ENCODE results near the gene PC.
A peak's percentile ranks its signal among the peaks of the same experiment; 100 is the strongest.
"Not testable (repeated sequence)": the region's sequence is repeated elsewhere in the genome, so short reads cannot be mapped to it uniquely, and the experiment has no call there.

PC gene

DNA sequence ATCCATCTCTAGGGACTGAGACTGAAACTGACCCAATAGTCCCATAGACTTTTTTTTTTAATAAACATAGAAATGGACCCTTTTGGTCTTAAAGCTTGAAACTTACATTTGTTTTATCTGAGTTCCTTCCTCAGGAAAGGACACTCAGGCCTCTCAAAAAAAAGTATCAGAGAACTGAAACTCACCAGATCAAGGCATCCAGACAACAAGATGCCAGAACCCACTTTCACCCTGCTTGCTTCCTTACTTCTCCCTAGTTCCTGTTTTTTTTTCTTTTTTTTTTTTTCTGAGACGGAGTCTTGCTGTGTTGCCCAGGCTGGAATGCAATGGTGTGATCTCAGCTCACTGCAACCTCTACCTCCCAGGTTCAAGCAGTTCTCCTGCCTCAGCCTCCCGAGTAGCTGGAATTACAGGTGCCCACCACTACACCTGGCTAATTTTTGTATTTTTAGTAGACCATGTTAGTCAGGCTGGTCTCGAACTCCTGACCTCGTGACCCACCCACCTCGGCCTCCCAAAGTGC, 3.6 kb upstream of the PC start:
- DNase-seq (ENCODE audit: insufficient read length, low spot score); FAIRE-seq: not testable (repeated sequence)
- 0 out of 2 replicates have a peak, but pooled peaks have one; percentile 5 for TF ChIP-seq SPI1 (IDR thresholded peaks at IDR 0.05; ENCODE audit: low read depth, low read length)

GRCh38 chr11:66958956-66959274, 732 bp upstream of the PC start:
- DNase-seq (ENCODE audit: insufficient read length, low spot score) = no peak
- TF ChIP-seq TAF1 (IDR thresholded peaks at IDR 0.05; ENCODE audit: low read depth, low read length) (no peak), SPI1 (IDR thresholded peaks at IDR 0.05; ENCODE audit: low read depth, low read length) (no peak), POLR2AphosphoS5 (IDR thresholded peaks at IDR 0.05; ENCODE audit: low read depth, low read length) (no peak), POU2F2 (IDR thresholded peaks at IDR 0.05; ENCODE audit: low read depth, low read length) (no peak), POLR2A (IDR thresholded peaks at IDR 0.05; ENCODE audit: low read depth, low read length) (no peak), PAX5 (IDR thresholded peaks at IDR 0.05; ENCODE audit: insufficient read depth, low read length, severe bottlenecking) (no peak)
- FAIRE-seq = no peak

- TF ChIP-seq PAX5 (IDR thresholded peaks at IDR 0.05; ENCODE audit: insufficient read depth, low read length, severe bottlenecking) (no peak), TAF1 (IDR thresholded peaks at IDR 0.05; ENCODE audit: low read depth, low read length) (no peak), POU2F2 (IDR thresholded peaks at IDR 0.05; ENCODE audit: low read depth, low read length) (no peak), POLR2AphosphoS5 (IDR thresholded peaks at IDR 0.05; ENCODE audit: low read depth, low read length) (no peak), POLR2A (IDR thresholded peaks at IDR 0.05; ENCODE audit: low read depth, low read length) (no peak), SPI1 (IDR thresholded peaks at IDR 0.05; ENCODE audit: low read depth, low read length) (no peak)
- DNase-seq (ENCODE audit: insufficient read length, low spot score) = no peak
These were observed 282 bp downstream of the PC start for GRCh38 chr11:66957971-66958231.

GRCh38 chr11:66956689-66957290, 1.4 kb downstream of the PC start:
- no peak for DNase-seq (ENCODE audit: insufficient read length, low spot score)
- no peak for TF ChIP-seq POLR2A (IDR thresholded peaks at IDR 0.05; ENCODE audit: low read depth, low read length)
- TF ChIP-seq TAF1 (IDR thresholded peaks at IDR 0.05; ENCODE audit: low read depth, low read length) = no peak
- no peak for TF ChIP-seq POU2F2 (IDR thresholded peaks at IDR 0.05; ENCODE audit: low read depth, low read length)
- TF ChIP-seq PAX5 (IDR thresholded peaks at IDR 0.05; ENCODE audit: insufficient read depth, low read length, severe bottlenecking) = no peak
- TF ChIP-seq POLR2AphosphoS5 (IDR thresholded peaks at IDR 0.05; ENCODE audit: low read depth, low read length) = no peak
- TF ChIP-seq SPI1 (IDR thresholded peaks at IDR 0.05; ENCODE audit: low read depth, low read length) = no peak
- no peak for FAIRE-seq

More at GRCh38 chr11:66957971-66958231, 282 bp downstream of the PC start:
- no peak for FAIRE-seq

DNA sequence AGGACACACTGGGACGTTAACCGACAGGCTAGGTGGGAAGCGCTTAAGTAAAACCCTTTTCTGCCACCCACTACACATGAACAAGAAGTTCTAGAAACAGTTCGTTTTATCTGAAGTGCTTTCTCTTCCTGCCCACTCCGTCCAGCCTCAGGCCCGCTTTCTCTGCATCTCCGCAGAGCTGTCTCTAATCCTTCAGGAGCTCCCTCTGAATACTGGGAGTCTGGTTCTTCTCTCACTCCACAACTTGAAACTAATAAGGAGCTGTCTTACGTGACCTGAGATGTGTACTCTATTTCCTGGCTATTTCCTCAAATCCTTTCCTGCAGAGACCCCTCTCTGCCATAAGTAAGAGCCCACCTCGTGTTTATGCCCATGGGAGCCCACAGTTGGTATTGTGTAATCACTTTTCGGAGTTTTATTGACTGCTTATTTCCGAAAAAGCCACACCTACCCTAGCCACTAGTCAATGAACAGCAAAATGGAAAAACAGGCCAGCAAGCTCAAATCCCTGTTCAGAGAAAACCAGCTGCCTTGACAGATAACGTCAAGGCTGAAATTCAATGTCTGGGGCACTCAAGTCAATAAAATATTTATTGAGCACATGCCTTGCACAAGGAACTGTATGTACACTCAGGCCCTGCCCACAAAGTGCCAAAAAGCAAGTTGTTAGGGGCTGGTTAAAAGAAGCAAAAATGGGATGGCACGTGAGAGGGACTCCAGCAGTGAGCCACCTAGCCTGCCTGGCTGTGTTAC, 4.9 kb downstream of the PC start:
- TF ChIP-seq PAX5 (IDR thresholded peaks at IDR 0.05; ENCODE audit: insufficient read depth, low read length, severe bottlenecking) (no peak), POLR2AphosphoS5 (IDR thresholded peaks at IDR 0.05; ENCODE audit: low read depth, low read length) (no peak), POU2F2 (IDR thresholded peaks at IDR 0.05; ENCODE audit: low read depth, low read length) (no peak)
- FAIRE-seq (no peak), DNase-seq (ENCODE audit: insufficient read length, low spot score) (no peak)

DNA sequence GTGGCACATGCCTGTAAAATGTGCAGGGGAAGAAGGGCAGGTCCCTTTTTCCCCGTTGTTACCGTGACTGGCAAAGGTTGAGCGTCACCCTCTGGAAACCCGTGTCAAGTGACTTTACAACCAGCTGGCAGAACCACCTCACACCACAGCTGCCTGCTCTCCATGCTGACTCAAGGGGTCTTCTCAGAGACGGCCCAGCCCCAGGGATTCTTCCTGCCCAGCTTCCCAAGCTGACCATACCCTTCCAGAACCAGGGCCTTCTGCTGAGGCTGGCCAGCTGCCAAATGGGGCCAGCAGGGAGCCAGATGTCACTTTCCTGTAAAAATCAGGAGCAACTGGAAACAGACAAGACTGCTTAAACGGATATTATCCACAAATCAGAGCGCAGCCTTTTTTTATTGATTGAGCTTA, 6.3 kb downstream of the PC start:
- DNase-seq (ENCODE audit: insufficient read length, low spot score) (no peak), FAIRE-seq (no peak)

GRCh38 chr11:66951135-66951534, 7.0 kb downstream of the PC start:
- FAIRE-seq (no peak), DNase-seq (ENCODE audit: insufficient read length, low spot score) (no peak)
- TF ChIP-seq POLR2A (IDR thresholded peaks at IDR 0.05; ENCODE audit: low read depth, low read length) (no peak), PAX5 (IDR thresholded peaks at IDR 0.05; ENCODE audit: insufficient read depth, low read length, severe bottlenecking) (no peak)

More for the DNA sequence above, 6.3 kb downstream of the PC start:
- TF ChIP-seq POU2F2 (IDR thresholded peaks at IDR 0.05; ENCODE audit: low read depth, low read length) (no peak), POLR2AphosphoS5 (IDR thresholded peaks at IDR 0.05; ENCODE audit: low read depth, low read length) (no peak), SPI1 (IDR thresholded peaks at IDR 0.05; ENCODE audit: low read depth, low read length) (no peak), POLR2A (IDR thresholded peaks at IDR 0.05; ENCODE audit: low read depth, low read length) (no peak), TAF1 (IDR thresholded peaks at IDR 0.05; ENCODE audit: low read depth, low read length) (no peak), PAX5 (IDR thresholded peaks at IDR 0.05; ENCODE audit: insufficient read depth, low read length, severe bottlenecking) (no peak)

- FAIRE-seq = no peak
- DNase-seq (ENCODE audit: insufficient read length, low spot score) = no peak
- no peak for TF ChIP-seq POU2F2 (IDR thresholded peaks at IDR 0.05; ENCODE audit: low read depth, low read length)
- no peak for TF ChIP-seq TAF1 (IDR thresholded peaks at IDR 0.05; ENCODE audit: low read depth, low read length)
- no peak for TF ChIP-seq POLR2AphosphoS5 (IDR thresholded peaks at IDR 0.05; ENCODE audit: low read depth, low read length)
- no peak for TF ChIP-seq POLR2A (IDR thresholded peaks at IDR 0.05; ENCODE audit: low read depth, low read length)
- no peak for TF ChIP-seq SPI1 (IDR thresholded peaks at IDR 0.05; ENCODE audit: low read depth, low read length)
- TF ChIP-seq PAX5 (IDR thresholded peaks at IDR 0.05; ENCODE audit: insufficient read depth, low read length, severe bottlenecking) = no peak
These were observed 8.1 kb downstream of the PC start for GRCh38 chr11:66950112-66950535.

- TF ChIP-seq POU2F2 (IDR thresholded peaks at IDR 0.05; ENCODE audit: low read depth, low read length) (no peak), PAX5 (IDR thresholded peaks at IDR 0.05; ENCODE audit: insufficient read depth, low read length, severe bottlenecking) (no peak), TAF1 (IDR thresholded peaks at IDR 0.05; ENCODE audit: low read depth, low read length) (no peak), POLR2A (IDR thresholded peaks at IDR 0.05; ENCODE audit: low read depth, low read length) (no peak), POLR2AphosphoS5 (IDR thresholded peaks at IDR 0.05; ENCODE audit: low read depth, low read length) (no peak), SPI1 (IDR thresholded peaks at IDR 0.05; ENCODE audit: low read depth, low read length) (no peak)
- DNase-seq (ENCODE audit: insufficient read length, low spot score) = no peak
- no peak for FAIRE-seq
These were observed 19.5 kb downstream of the PC start for GRCh38 chr11:66938582-66939135.

DNA sequence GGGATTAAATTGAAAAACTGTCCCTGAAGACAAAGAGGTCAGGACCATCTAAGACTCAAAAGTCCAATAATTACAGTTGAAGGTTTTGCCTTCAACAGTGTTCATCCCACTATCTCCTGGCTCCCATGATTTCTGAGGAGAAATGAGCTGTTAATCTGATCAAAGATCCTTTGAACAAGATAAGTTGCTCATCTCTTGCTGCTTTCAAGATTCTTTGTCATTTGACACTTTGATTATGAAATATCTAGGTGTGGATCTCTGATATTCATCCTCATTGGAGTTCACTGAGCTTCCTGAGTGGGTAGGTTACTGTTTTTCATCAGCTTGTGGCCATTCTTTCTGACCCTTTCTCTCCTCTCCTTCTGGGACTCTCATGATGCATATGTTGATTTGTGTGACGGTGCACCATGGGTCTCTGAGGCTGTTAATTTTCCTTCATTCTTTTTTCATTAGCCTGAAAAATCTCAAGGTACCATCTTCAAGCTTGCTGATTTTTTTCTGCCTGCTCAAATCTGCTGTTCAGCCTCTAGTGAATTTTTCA, 20.9 kb downstream of the PC start:
- FAIRE-seq = no peak
- no peak for DNase-seq (ENCODE audit: insufficient read length, low spot score)
- TF ChIP-seq POU2F2 (IDR thresholded peaks at IDR 0.05; ENCODE audit: low read depth, low read length) = no peak
- TF ChIP-seq TAF1 (IDR thresholded peaks at IDR 0.05; ENCODE audit: low read depth, low read length) = no peak
- TF ChIP-seq POLR2AphosphoS5 (IDR thresholded peaks at IDR 0.05; ENCODE audit: low read depth, low read length) = no peak
- TF ChIP-seq PAX5 (IDR thresholded peaks at IDR 0.05; ENCODE audit: insufficient read depth, low read length, severe bottlenecking) = no peak
- no peak for TF ChIP-seq POLR2A (IDR thresholded peaks at IDR 0.05; ENCODE audit: low read depth, low read length)
- no peak for TF ChIP-seq SPI1 (IDR thresholded peaks at IDR 0.05; ENCODE audit: low read depth, low read length)

Data from GM12891 (cell line).